ENCODE results near the gene SHISA6.
"Not testable (repeated sequence)": the region's sequence is repeated elsewhere in the genome, so short reads cannot be mapped to it uniquely, and the experiment has no call there.

The SHISA6 gene

DNA sequence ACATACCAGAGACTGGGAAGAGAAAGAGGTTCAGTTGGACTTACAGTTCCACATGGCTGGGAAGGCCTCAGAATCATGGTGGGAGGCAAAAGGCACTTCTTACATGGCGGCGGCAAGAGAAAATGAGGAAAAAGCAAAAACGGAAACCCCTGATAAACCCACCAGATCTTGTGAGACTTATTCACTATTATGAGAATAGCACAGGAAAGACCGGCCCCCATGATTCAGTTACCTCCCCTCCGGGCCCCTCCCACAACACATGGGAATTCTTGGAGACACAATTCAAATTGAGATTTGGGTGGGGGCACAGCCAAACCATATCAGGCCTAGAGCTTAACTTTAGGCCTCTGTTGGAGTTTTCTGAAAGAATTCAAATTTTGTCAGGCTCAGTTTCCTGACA lies 60.9 kb downstream of the SHISA6 start:
- not testable (repeated sequence) for H3K4me3 Mint-ChIP-seq; ATAC-seq (replicated peaks); H3K27ac Mint-ChIP-seq; H3K36me3 Mint-ChIP-seq; H3K4me1 Mint-ChIP-seq; DNase-seq; H3K9me3 Mint-ChIP-seq; H3K27me3 Mint-ChIP-seq

- H3K36me3 Mint-ChIP-seq = no peaks in the 10 kb centered on the region
- no peaks in the 10 kb centered on the region for H3K9me3 Mint-ChIP-seq
- no peaks in the 10 kb centered on the region for H3K27me3 Mint-ChIP-seq
- ATAC-seq (replicated peaks) (no peak), DNase-seq (no peak)
- no peaks in the 10 kb centered on the region for H3K4me1 Mint-ChIP-seq
- H3K27ac Mint-ChIP-seq = no peak overlapping the region
- no peak overlapping the region for H3K4me3 Mint-ChIP-seq
Measured at GRCh38 chr17:11302401-11303186, 61.6 kb downstream of the SHISA6 start.

- no peaks in the 10 kb centered on the region for H3K4me1 Mint-ChIP-seq
- H3K36me3 Mint-ChIP-seq = no peaks in the 10 kb centered on the region
- H3K9me3 Mint-ChIP-seq = no peaks in the 10 kb centered on the region
- no peak for ATAC-seq (replicated peaks)
- H3K27ac Mint-ChIP-seq = no peak overlapping the region
- H3K4me3 Mint-ChIP-seq = no peak overlapping the region
- H3K27me3 Mint-ChIP-seq = no peaks in the 10 kb centered on the region
- no peak for DNase-seq
Measured at GRCh38 chr17:11303773-11304394, 62.9 kb downstream of the SHISA6 start.

- H3K4me1 Mint-ChIP-seq = no peaks in the 10 kb centered on the region
- DNase-seq (no peak), ATAC-seq (replicated peaks) (no peak)
- no peaks in the 10 kb centered on the region for H3K36me3 Mint-ChIP-seq
- no peaks in the 10 kb centered on the region for H3K27me3 Mint-ChIP-seq
- no peak overlapping the region for H3K4me3 Mint-ChIP-seq
- H3K27ac Mint-ChIP-seq = no peak overlapping the region
- H3K9me3 Mint-ChIP-seq = no peaks in the 10 kb centered on the region
Measured at GRCh38 chr17:11304568-11304967, 63.6 kb downstream of the SHISA6 start.

- Mint-ChIP-seq H3K27me3 (no peaks in the 10 kb centered on the region), H3K4me1 (no peaks in the 10 kb centered on the region), H3K9me3 (peaks cover 0 to 3% of the 10 kb centered on the region in 2 donors), H3K27ac (no peak overlapping the region), H3K4me3 (no peak overlapping the region), H3K36me3 (no peaks in the 10 kb centered on the region)
- DNase-seq (no peak), ATAC-seq (replicated peaks) (no peak)
Measured at GRCh38 chr17:11305524-11305923, 64.5 kb downstream of the SHISA6 start.

DNA sequence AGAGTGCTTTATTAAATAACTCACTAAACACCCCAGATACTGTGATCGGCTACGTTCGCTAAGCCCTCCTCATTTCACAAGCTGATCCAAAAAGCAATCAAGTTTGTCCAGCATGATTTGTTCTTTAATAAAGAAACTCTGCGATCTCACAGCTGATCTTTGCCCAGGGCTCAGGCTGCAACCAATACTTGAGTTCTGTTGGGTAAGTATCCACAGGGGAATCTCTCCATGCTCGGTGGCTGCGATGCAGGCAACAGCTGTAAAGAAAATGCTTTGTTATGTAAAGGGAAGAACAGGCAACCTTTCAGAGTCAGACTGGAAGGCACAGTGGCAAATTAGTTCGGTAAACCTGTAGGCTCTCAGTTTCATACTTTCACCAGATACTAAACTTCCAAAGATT lies 67.5 kb downstream of the SHISA6 start:
- no peaks in the 10 kb centered on the region for H3K27me3 Mint-ChIP-seq
- ATAC-seq (replicated peaks) = no peak
- no peak overlapping the region for H3K4me3 Mint-ChIP-seq
- no peak for DNase-seq
- H3K27ac Mint-ChIP-seq = no peak overlapping the region
- H3K4me1 Mint-ChIP-seq = no peaks in the 10 kb centered on the region
- peaks cover 0 to 3% of the 10 kb centered on the region in 2 donors for H3K9me3 Mint-ChIP-seq
- no peaks in the 10 kb centered on the region for H3K36me3 Mint-ChIP-seq

GRCh38 chr17:11309033-11309432 lies 68.0 kb downstream of the SHISA6 start:
- Mint-ChIP-seq H3K27ac (no peak overlapping the region), H3K36me3 (no peaks in the 10 kb centered on the region), H3K9me3 (peaks cover 0 to 3% of the 10 kb centered on the region in 2 donors)

DNA sequence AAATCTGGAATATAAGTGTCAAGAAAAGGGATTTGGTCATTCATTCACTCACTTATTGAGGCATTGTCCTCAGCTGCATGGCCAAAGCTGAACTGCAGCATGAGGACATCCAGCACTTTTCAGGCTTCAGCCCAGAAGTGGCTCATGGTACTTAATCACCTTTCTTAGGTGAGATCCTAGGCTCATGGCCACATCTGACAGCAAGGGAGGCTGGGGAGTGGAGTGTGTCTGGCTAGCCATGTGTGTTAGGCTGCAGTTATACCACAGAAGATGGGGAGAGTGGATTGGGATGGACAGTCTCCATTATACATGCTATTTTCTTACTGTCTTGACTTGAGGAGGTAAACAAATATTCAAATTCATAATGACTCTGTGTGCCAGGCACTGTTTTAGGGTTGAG lies 68.8 kb downstream of the SHISA6 start:
- Mint-ChIP-seq H3K4me3 (no peak overlapping the region), H3K27me3 (no peaks in the 10 kb centered on the region), H3K4me1 (no peaks in the 10 kb centered on the region), H3K9me3 (peaks cover 0 to 3% of the 10 kb centered on the region in 2 donors), H3K27ac (no peak overlapping the region), H3K36me3 (no peaks in the 10 kb centered on the region)
- no peak for DNase-seq
- ATAC-seq (replicated peaks) = no peak

More at GRCh38 chr17:11309033-11309432, 68.0 kb downstream of the SHISA6 start:
- ATAC-seq (replicated peaks) (no peak), DNase-seq (no peak)
- no peaks in the 10 kb centered on the region for H3K4me1 Mint-ChIP-seq
- H3K27me3 Mint-ChIP-seq = no peaks in the 10 kb centered on the region
- H3K4me3 Mint-ChIP-seq = no peak overlapping the region

DNA sequence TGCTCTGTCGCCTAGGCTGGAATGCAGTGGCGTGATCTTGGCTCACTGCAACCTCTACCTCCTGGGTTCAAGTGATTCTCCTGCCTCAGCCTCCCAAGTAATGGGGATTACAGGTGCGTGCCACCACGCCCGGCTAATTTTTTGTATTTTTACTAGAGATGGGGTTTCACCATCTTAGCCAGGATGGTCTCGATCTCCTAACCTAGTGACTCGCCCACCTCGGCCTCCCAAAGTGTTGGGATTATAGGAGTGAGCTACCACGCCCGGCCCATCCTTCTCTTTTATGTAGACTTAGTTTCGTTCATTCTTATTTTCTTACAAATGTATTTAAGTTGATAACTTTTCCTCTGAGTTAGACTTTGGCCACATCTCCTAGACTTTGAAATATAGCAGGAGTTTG lies 75.4 kb downstream of the SHISA6 start:
- DNase-seq; H3K36me3 Mint-ChIP-seq; ATAC-seq (replicated peaks); H3K9me3 Mint-ChIP-seq; H3K27me3 Mint-ChIP-seq; H3K4me1 Mint-ChIP-seq; H3K27ac Mint-ChIP-seq; H3K4me3 Mint-ChIP-seq: not testable (repeated sequence)

GRCh38 chr17:11318207-11318606 lies 77.2 kb downstream of the SHISA6 start:
- no peak for ATAC-seq (replicated peaks)
- peaks cover 0 to 2% of the 10 kb centered on the region in 2 donors for H3K9me3 Mint-ChIP-seq
- H3K36me3 Mint-ChIP-seq = no peaks in the 10 kb centered on the region
- no peak for DNase-seq
- no peaks in the 10 kb centered on the region for H3K4me1 Mint-ChIP-seq
- no peak overlapping the region for H3K4me3 Mint-ChIP-seq
- no peak overlapping the region for H3K27ac Mint-ChIP-seq
- no peaks in the 10 kb centered on the region for H3K27me3 Mint-ChIP-seq

GRCh38 chr17:11319894-11320293 lies 78.9 kb downstream of the SHISA6 start:
- ATAC-seq (replicated peaks) = no peak
- Mint-ChIP-seq H3K27ac (no peak overlapping the region), H3K36me3 (no peaks in the 10 kb centered on the region), H3K9me3 (peaks cover 0 to 3% of the 10 kb centered on the region in 2 donors), H3K27me3 (no peaks in the 10 kb centered on the region), H3K4me1 (no peaks in the 10 kb centered on the region), H3K4me3 (no peak overlapping the region)
- no peak for DNase-seq

DNA sequence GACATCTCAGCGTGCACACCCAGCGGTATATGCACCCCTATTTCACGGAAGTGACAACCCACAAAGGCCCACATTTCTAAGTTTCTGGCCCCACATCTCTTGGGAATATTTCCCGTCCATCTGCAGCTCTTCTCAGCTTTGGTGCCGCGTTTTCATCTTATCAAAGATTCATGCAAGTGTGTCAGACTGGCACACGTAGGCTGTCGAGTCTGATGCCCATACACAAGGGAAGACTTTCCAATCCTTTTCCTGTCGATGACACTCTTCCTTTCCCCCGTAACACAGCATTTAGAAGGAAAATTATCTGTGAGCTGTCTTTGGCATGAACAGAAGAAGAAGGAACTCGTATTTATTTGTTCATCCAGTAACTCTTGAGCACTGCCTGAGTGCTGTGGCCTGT lies 83.0 kb downstream of the SHISA6 start:
- Mint-ChIP-seq H3K9me3 (peaks cover 0 to 3% of the 10 kb centered on the region in 2 donors), H3K4me3 (no peak overlapping the region), H3K36me3 (no peaks in the 10 kb centered on the region), H3K27me3 (no peaks in the 10 kb centered on the region), H3K27ac (no peak overlapping the region), H3K4me1 (no peaks in the 10 kb centered on the region)
- no peak for DNase-seq
- ATAC-seq (replicated peaks) = no peak

DNA sequence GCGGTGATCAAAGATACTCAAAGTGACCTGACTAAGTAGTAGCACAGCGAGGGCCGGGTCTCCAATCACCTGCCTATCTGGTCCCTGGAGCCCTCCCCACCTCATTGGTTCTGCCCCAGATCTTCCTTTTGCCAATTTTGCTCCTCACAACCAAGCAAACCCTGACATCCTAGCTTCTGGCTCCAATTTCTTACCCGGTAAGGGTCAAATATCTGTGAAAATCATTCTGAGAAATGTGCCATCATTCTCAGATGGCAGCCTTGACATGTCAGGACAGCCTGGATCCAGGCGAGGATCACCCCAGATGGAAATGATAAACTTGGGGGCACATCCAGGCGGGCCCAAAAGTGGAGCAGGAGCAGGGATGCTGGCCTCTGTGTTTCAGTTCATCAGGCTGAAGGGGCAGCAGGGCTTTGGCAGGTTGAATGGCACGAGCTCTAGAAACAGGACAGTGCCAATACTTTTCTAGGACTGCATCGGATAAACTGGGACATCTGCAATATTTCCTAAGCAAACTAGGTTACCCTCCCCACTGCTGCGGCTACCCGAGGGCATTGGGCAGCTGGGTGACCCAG lies 83.9 kb downstream of the SHISA6 start:
- no peak for DNase-seq

GRCh38 chr17:11326492-11326891 lies 85.5 kb downstream of the SHISA6 start:
- ATAC-seq (replicated peaks) (no peak), DNase-seq (no peak)
- no peak overlapping the region for H3K27ac Mint-ChIP-seq
- no peaks in the 10 kb centered on the region for H3K4me1 Mint-ChIP-seq
- no peak overlapping the region for H3K4me3 Mint-ChIP-seq
- peaks cover 0 to 3% of the 10 kb centered on the region in 2 donors for H3K9me3 Mint-ChIP-seq
- no peaks in the 10 kb centered on the region for H3K27me3 Mint-ChIP-seq
- no peaks in the 10 kb centered on the region for H3K36me3 Mint-ChIP-seq

More for the DNA sequence above, 83.9 kb downstream of the SHISA6 start:
- Mint-ChIP-seq H3K27me3 (no peaks in the 10 kb centered on the region), H3K36me3 (no peaks in the 10 kb centered on the region), H3K27ac (no peak overlapping the region), H3K4me3 (no peak overlapping the region), H3K9me3 (peaks cover 0 to 3% of the 10 kb centered on the region in 2 donors), H3K4me1 (no peaks in the 10 kb centered on the region)
- ATAC-seq (replicated peaks) = no peak

DNA sequence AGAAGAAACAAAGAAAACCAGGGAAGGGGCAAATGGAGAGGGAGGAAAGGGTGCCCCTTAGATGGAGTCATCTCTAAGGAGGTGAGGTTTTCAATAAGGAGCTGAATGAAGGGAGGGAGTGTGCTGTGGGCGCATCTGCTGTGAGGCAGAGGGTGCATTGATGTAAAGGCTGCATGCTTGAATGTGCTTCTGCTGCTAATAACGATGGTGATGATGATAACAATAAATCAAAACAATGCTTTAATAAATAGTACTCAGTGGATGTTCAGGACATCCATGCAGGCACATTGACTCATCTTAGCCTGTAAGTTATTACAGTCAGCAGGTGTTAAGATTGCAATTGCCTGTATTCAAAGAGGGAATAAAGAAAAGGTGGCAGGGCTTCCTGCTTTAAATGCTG lies 87.8 kb downstream of the SHISA6 start:
- no peaks in the 10 kb centered on the region for H3K36me3 Mint-ChIP-seq
- no peak overlapping the region for H3K27ac Mint-ChIP-seq
- DNase-seq = no peak
- no peaks in the 10 kb centered on the region for H3K9me3 Mint-ChIP-seq
- H3K27me3 Mint-ChIP-seq = no peaks in the 10 kb centered on the region
- no peaks in the 10 kb centered on the region for H3K4me1 Mint-ChIP-seq
- ATAC-seq (replicated peaks) = no peak
- no peak overlapping the region for H3K4me3 Mint-ChIP-seq
